ENCODE results near the gene ANKH. TPM values are rescaled to one million over a fixed set of nuclear protein-coding genes. Genes with fewer than 3 reads are reported as not detected.

Gene ANKH
- total RNA-seq, 1 donor from 2014 or later = 39.1 TPM

- peaks cover 5% of the 10 kb centered on the region for H3K36me3 Mint-ChIP-seq
- H3K4me1 Mint-ChIP-seq = peaks cover 12% of the 10 kb centered on the region
- no peaks in the 10 kb centered on the region for H3K9me3 Mint-ChIP-seq
- H3K27me3 Mint-ChIP-seq (ENCODE audit: low read depth) = no peaks in the 10 kb centered on the region
- no peak overlapping the region for H3K4me3 Mint-ChIP-seq
- H3K27ac Mint-ChIP-seq = no peak overlapping the region
- no peak for TF ChIP-seq CTCF (IDR thresholded peaks at IDR 0.05; ENCODE audit: unreplicated experiment)
- DNase-seq (ENCODE audit: low spot score in 2 of 2, unreplicated experiment in 2 of 2) = no peak
Measured at GRCh38 chr5:14777932-14778791, 93.4 kb downstream of the ANKH start.

- Mint-ChIP-seq H3K4me3 (no peak overlapping the region), H3K27me3 (ENCODE audit: low read depth) (no peaks in the 10 kb centered on the region), H3K9me3 (no peaks in the 10 kb centered on the region), H3K36me3 (peaks cover 5% of the 10 kb centered on the region), H3K27ac (no peak overlapping the region), H3K4me1 (peaks cover 12% of the 10 kb centered on the region)
- no peak for DNase-seq (ENCODE audit: low spot score in 2 of 2, unreplicated experiment in 2 of 2)
- no peak for TF ChIP-seq CTCF (IDR thresholded peaks at IDR 0.05; ENCODE audit: unreplicated experiment)
Measured at GRCh38 chr5:14777187-14777586, 94.4 kb downstream of the ANKH start.

- H3K9me3 Mint-ChIP-seq = no peaks in the 10 kb centered on the region
- H3K36me3 Mint-ChIP-seq = peaks cover 5% of the 10 kb centered on the region
- H3K27ac Mint-ChIP-seq = no peak overlapping the region
- no peaks in the 10 kb centered on the region for H3K27me3 Mint-ChIP-seq (ENCODE audit: low read depth)
- no peak for DNase-seq (ENCODE audit: low spot score in 2 of 2, unreplicated experiment in 2 of 2)
- TF ChIP-seq CTCF (IDR thresholded peaks at IDR 0.05; ENCODE audit: unreplicated experiment) = no peak
- H3K4me3 Mint-ChIP-seq = no peak overlapping the region
- peaks cover 12% of the 10 kb centered on the region for H3K4me1 Mint-ChIP-seq
Measured at GRCh38 chr5:14776602-14777001, 95.0 kb downstream of the ANKH start.

- Mint-ChIP-seq H3K27ac (no peak overlapping the region), H3K9me3 (no peaks in the 10 kb centered on the region), H3K27me3 (ENCODE audit: low read depth) (no peaks in the 10 kb centered on the region), H3K4me3 (no peak overlapping the region), H3K4me1 (peaks cover 14% of the 10 kb centered on the region), H3K36me3 (peaks cover 5% of the 10 kb centered on the region)
- no peak for TF ChIP-seq CTCF (IDR thresholded peaks at IDR 0.05; ENCODE audit: unreplicated experiment)
- DNase-seq (ENCODE audit: low spot score in 2 of 2, unreplicated experiment in 2 of 2) = no peak
Measured at GRCh38 chr5:14775857-14776256, 95.7 kb downstream of the ANKH start.

- Mint-ChIP-seq H3K9me3 (no peaks in the 10 kb centered on the region), H3K4me3 (no peak overlapping the region), H3K27ac (no peak overlapping the region), H3K36me3 (no peaks in the 10 kb centered on the region), H3K4me1 (peaks cover 9% of the 10 kb centered on the region), H3K27me3 (ENCODE audit: low read depth) (no peaks in the 10 kb centered on the region)
- no peak for TF ChIP-seq CTCF (IDR thresholded peaks at IDR 0.05; ENCODE audit: unreplicated experiment)
- no peak for DNase-seq (ENCODE audit: low spot score in 2 of 2, unreplicated experiment in 2 of 2)
Measured at GRCh38 chr5:14773588-14773987, 98.0 kb downstream of the ANKH start.
